ENCODE results near the gene COPS7A.

COPS7A gene

GRCh38 chr12:6691473-6691872 lies 32.4 kb upstream of the COPS7A start:
- Histone ChIP-seq H3K9me3 (ENCODE audit: insufficient read depth, low read length) (peaks cover 8% of the 10 kb centered on the region; the same call in 1 of the 2 replicates), H3K4me1 (ENCODE audit: insufficient read depth, insufficient read length) (peaks cover 11% of the 10 kb centered on the region), H3K9ac (ENCODE audit: insufficient read length, low read depth) (no peak overlapping the region), H3K36me3 (ENCODE audit: insufficient read depth, insufficient read length, low read length) (peaks cover 40% of the 10 kb centered on the region), H3K4me3 (ENCODE audit: insufficient read length, low read depth) (no peak overlapping the region), H3K27me3 (ENCODE audit: insufficient read depth, insufficient read length) (no peaks in the 10 kb centered on the region)
- DNase-seq (ENCODE audit: low read depth, low spot score): no peak
- no peak for TF ChIP-seq SUZ12 (IDR thresholded peaks at IDR 0.05; ENCODE audit: extremely low read depth, insufficient read depth, insufficient read length)
- no peak for TF ChIP-seq ZNF274 (IDR thresholded peaks at IDR 0.05; ENCODE audit: low read depth, low read length)
- no peak for TF ChIP-seq YY1 (IDR thresholded peaks at IDR 0.05; ENCODE audit: insufficient read depth, insufficient read length)

GRCh38 chr12:6692888-6693287 lies 31.0 kb upstream of the COPS7A start:
- Histone ChIP-seq H3K9me3 (ENCODE audit: insufficient read depth, low read length) (peaks cover 8% of the 10 kb centered on the region; the same call in 1 of the 2 replicates), H3K4me1 (ENCODE audit: insufficient read depth, insufficient read length) (peaks cover 14% of the 10 kb centered on the region), H3K27me3 (ENCODE audit: insufficient read depth, insufficient read length) (no peaks in the 10 kb centered on the region), H3K36me3 (ENCODE audit: insufficient read depth, insufficient read length, low read length) (peaks cover 34% of the 10 kb centered on the region), H3K4me3 (ENCODE audit: insufficient read length, low read depth) (no peak overlapping the region), H3K9ac (ENCODE audit: insufficient read length, low read depth) (peak overlapping the region; percentile 6)
- DNase-seq (ENCODE audit: low read depth, low spot score): no peak
- TF ChIP-seq SUZ12 (IDR thresholded peaks at IDR 0.05; ENCODE audit: extremely low read depth, insufficient read depth, insufficient read length) (no peak), YY1 (IDR thresholded peaks at IDR 0.05; ENCODE audit: insufficient read depth, insufficient read length) (no peak), ZNF274 (IDR thresholded peaks at IDR 0.05; ENCODE audit: low read depth, low read length) (no peak)

GRCh38 chr12:6693832-6694355 lies 30.0 kb upstream of the COPS7A start:
- Histone ChIP-seq H3K9ac (ENCODE audit: insufficient read length, low read depth) (no peak overlapping the region), H3K36me3 (ENCODE audit: insufficient read depth, insufficient read length, low read length) (peaks cover 33% of the 10 kb centered on the region), H3K9me3 (ENCODE audit: insufficient read depth, low read length) (peaks cover 8% of the 10 kb centered on the region; the same call in 1 of the 2 replicates), H3K27me3 (ENCODE audit: insufficient read depth, insufficient read length) (no peaks in the 10 kb centered on the region), H3K4me3 (ENCODE audit: insufficient read length, low read depth) (no peak overlapping the region), H3K4me1 (ENCODE audit: insufficient read depth, insufficient read length) (peaks cover 16% of the 10 kb centered on the region)
- no peak for TF ChIP-seq YY1 (IDR thresholded peaks at IDR 0.05; ENCODE audit: insufficient read depth, insufficient read length)
- no peak for TF ChIP-seq SUZ12 (IDR thresholded peaks at IDR 0.05; ENCODE audit: extremely low read depth, insufficient read depth, insufficient read length)
- TF ChIP-seq ZNF274 (IDR thresholded peaks at IDR 0.05; ENCODE audit: low read depth, low read length): no peak
- no peak for DNase-seq (ENCODE audit: low read depth, low spot score)

GRCh38 chr12:6694701-6695100 lies 29.1 kb upstream of the COPS7A start:
- TF ChIP-seq SUZ12 (IDR thresholded peaks at IDR 0.05; ENCODE audit: extremely low read depth, insufficient read depth, insufficient read length) (no peak), ZNF274 (IDR thresholded peaks at IDR 0.05; ENCODE audit: low read depth, low read length) (no peak), YY1 (IDR thresholded peaks at IDR 0.05; ENCODE audit: insufficient read depth, insufficient read length) (no peak)
- Histone ChIP-seq H3K4me1 (ENCODE audit: insufficient read depth, insufficient read length) (peaks cover 22% of the 10 kb centered on the region), H3K4me3 (ENCODE audit: insufficient read length, low read depth) (no peak overlapping the region), H3K9me3 (ENCODE audit: insufficient read depth, low read length) (peaks cover 8% of the 10 kb centered on the region; the same call in 1 of the 2 replicates), H3K27me3 (ENCODE audit: insufficient read depth, insufficient read length) (peaks cover 6% of the 10 kb centered on the region), H3K9ac (ENCODE audit: insufficient read length, low read depth) (no peak overlapping the region), H3K36me3 (ENCODE audit: insufficient read depth, insufficient read length, low read length) (peaks cover 33% of the 10 kb centered on the region)
- no peak for DNase-seq (ENCODE audit: low read depth, low spot score)

- DNase-seq (ENCODE audit: low read depth, low spot score): no peak
- H3K4me3 ChIP-seq (ENCODE audit: insufficient read length, low read depth): no peak overlapping the region
- H3K9ac ChIP-seq (ENCODE audit: insufficient read length, low read depth): peak overlapping the region; percentile 17
- H3K9me3 ChIP-seq (ENCODE audit: insufficient read depth, low read length): peaks cover 8% of the 10 kb centered on the region; the same call in 1 of the 2 replicates
- TF ChIP-seq ZNF274 (IDR thresholded peaks at IDR 0.05; ENCODE audit: low read depth, low read length) (no peak), SUZ12 (IDR thresholded peaks at IDR 0.05; ENCODE audit: extremely low read depth, insufficient read depth, insufficient read length) (no peak), YY1 (IDR thresholded peaks at IDR 0.05; ENCODE audit: insufficient read depth, insufficient read length) (no peak)
- H3K27me3 ChIP-seq (ENCODE audit: insufficient read depth, insufficient read length): peaks cover 13% of the 10 kb centered on the region
- H3K36me3 ChIP-seq (ENCODE audit: insufficient read depth, insufficient read length, low read length): peaks cover 33% of the 10 kb centered on the region
- peaks cover 23% of the 10 kb centered on the region for H3K4me1 ChIP-seq (ENCODE audit: insufficient read depth, insufficient read length)
Measured at GRCh38 chr12:6695313-6696045, 28.4 kb upstream of the COPS7A start.

- peaks cover 25% of the 10 kb centered on the region for H3K27me3 ChIP-seq (ENCODE audit: insufficient read depth, insufficient read length)
- peaks cover 8% of the 10 kb centered on the region; the same call in 1 of the 2 replicates for H3K9me3 ChIP-seq (ENCODE audit: insufficient read depth, low read length)
- peaks cover 26% of the 10 kb centered on the region for H3K4me1 ChIP-seq (ENCODE audit: insufficient read depth, insufficient read length)
- DNase-seq (ENCODE audit: low read depth, low spot score): no peak
- H3K36me3 ChIP-seq (ENCODE audit: insufficient read depth, insufficient read length, low read length): peaks cover 27% of the 10 kb centered on the region
- H3K9ac ChIP-seq (ENCODE audit: insufficient read length, low read depth): no peak overlapping the region
- no peak overlapping the region for H3K4me3 ChIP-seq (ENCODE audit: insufficient read length, low read depth)
- no peak for TF ChIP-seq ZNF274 (IDR thresholded peaks at IDR 0.05; ENCODE audit: low read depth, low read length)
- TF ChIP-seq SUZ12 (IDR thresholded peaks at IDR 0.05; ENCODE audit: extremely low read depth, insufficient read depth, insufficient read length): no peak
- TF ChIP-seq YY1 (IDR thresholded peaks at IDR 0.05; ENCODE audit: insufficient read depth, insufficient read length): no peak
Measured at GRCh38 chr12:6696690-6697583, 26.9 kb upstream of the COPS7A start.
